ENCODE measurements around the gene ABCF1.

- TF ChIP-seq, protein P1, sequence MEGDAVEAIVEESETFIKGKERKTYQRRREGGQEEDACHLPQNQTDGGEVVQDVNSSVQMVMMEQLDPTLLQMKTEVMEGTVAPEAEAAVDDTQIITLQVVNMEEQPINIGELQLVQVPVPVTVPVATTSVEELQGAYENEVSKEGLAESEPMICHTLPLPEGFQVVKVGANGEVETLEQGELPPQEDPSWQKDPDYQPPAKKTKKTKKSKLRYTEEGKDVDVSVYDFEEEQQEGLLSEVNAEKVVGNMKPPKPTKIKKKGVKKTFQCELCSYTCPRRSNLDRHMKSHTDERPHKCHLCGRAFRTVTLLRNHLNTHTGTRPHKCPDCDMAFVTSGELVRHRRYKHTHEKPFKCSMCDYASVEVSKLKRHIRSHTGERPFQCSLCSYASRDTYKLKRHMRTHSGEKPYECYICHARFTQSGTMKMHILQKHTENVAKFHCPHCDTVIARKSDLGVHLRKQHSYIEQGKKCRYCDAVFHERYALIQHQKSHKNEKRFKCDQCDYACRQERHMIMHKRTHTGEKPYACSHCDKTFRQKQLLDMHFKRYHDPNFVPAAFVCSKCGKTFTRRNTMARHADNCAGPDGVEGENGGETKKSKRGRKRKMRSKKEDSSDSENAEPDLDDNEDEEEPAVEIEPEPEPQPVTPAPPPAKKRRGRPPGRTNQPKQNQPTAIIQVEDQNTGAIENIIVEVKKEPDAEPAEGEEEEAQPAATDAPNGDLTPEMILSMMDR (IDR thresholded peaks at IDR 0.05), result no peak
- TF ChIP-seq POLR2A (IDR thresholded peaks at IDR 0.05) (peak; percentile 99 to 100), EP300 (IDR thresholded peaks at IDR 0.05) (no peak), POLR2AphosphoS5 (IDR thresholded peaks at IDR 0.05) (peak; percentile 100)
Observed at GRCh38 chr6:30616811-30617564, 45.7 kb downstream of the ABCF1 start, which contains the start of gene PPP1R10.

Data from suprapubic skin (tissue), 4 donors.